GM19324 (cell line): ENCODE measurements around the gene MSH3.
"Not testable (repeated sequence)": the region's sequence is repeated elsewhere in the genome, so short reads cannot be mapped to it uniquely, and the experiment has no call there.

Experiments used
- ATAC-seq: cut with Tn5 transposase; IDR thresholded peaks from one replicate; pipeline ENCODE4 v1.9.1; 2021; ENCODE audit warnings: mild to moderate bottlenecking, moderate library complexity; ENCODE audit not compliant: unreplicated experiment, low FRiP score

The MSH3 gene

DNA sequence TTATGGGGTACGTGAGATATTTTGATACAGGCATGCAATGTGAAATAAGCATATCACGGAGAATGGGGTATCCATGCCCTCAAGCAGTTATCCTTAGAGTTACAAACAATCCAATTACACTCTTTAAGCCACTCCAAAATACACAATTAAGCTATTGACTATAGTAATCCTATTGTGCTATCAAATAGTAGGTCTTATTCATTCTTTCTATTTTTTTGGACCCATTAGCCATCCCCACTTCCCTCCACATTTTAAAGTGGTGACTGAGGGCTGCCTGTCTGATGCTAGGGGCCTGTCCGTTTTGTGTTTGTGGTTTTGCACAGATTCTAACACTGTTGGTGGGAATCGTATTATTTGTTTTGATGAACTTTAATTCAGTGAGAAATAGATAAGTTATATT lies 130.0 kb downstream of the MSH3 start:
- no peak for ATAC-seq

DNA sequence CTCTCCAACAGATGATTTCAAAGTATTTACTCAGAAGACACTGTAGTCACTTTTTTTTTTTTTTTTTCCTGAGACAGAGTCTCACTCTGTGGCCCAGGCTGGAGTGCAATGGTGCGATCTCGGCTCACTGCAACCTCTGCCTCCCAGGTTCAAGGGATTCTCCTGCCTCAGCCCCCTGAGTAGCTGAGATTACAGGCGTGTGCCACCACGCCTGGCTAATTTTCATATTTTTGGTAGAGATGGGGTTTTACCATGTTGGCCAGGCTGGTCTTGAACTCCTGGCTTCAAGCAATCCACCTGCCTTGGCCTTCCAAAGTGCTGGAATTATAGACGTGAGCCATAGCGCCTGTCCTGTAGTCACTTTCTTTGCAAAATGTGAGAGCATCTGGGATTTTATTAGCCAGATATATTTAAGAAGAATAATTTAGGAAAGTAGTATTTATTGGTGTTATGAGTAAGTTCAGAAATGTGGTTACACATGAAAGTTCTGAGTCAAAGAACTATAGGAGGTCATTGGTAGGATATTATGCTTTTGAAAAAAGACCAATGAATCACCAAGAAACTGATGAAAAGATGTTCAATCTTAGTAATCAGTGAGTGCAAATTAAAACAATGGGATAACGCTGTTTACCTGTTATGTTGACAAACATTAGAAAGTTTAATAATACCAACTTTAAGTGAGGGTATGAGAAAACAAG lies 135.0 kb downstream of the MSH3 start:
- ATAC-seq, result not testable (repeated sequence)

DNA sequence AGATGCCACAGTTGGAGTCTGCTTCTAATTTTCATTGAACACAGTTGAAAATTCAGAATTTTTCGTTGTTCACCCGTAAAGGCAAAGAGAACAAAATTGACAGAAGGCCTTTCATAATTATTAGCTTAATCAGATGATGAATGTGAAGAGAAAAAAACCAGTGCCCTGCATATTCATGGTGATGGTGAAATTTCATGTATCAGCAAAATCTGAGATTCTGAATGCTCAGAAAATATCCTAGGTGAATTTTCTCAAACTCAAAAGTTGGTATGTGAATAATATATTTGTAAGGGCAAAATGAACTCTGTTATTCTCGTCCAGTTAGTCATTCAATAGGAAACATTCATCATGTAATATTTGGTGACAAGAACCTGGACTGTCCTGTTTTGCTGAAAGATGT lies 136.2 kb downstream of the MSH3 start:
- no peak for ATAC-seq

DNA sequence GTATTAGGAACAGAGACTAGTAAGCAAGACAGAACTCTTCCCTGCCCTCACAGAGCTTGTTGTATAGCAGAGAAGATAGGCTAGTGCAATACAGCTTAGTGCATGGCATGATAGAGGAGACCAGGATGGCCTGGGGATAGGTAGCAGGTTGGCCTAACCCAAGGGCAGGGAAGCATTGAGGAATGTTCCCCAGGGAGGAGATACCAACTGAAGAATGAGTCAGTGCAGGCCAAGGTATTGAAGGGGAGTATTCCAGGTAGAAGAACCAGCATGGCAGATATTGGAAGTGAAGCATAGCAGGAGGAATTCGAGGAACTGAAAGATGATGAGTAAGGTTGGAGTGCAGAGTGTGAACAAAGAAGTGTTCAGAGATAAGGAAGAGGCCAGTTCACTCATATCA lies 138.9 kb downstream of the MSH3 start:
- no peak for ATAC-seq

DNA sequence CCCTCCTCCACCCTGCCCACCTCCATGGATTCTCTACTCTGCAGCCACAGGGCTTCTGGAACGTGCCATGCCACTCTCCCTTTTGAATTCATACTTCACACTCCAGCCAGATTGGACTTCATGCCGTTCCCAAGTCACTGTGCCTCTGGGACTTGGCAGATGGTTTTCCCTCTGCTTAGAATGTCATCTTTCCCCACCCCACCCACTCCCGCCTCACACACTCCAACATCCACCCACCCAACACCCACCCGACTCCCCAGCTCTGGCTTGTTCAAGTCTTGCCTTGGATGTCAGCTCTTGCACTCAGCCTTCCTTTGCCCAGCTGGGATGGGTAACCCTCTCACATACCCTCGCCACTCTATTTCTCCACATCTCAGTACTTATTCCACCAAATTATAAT lies 142.4 kb downstream of the MSH3 start:
- ATAC-seq, result no peak

DNA sequence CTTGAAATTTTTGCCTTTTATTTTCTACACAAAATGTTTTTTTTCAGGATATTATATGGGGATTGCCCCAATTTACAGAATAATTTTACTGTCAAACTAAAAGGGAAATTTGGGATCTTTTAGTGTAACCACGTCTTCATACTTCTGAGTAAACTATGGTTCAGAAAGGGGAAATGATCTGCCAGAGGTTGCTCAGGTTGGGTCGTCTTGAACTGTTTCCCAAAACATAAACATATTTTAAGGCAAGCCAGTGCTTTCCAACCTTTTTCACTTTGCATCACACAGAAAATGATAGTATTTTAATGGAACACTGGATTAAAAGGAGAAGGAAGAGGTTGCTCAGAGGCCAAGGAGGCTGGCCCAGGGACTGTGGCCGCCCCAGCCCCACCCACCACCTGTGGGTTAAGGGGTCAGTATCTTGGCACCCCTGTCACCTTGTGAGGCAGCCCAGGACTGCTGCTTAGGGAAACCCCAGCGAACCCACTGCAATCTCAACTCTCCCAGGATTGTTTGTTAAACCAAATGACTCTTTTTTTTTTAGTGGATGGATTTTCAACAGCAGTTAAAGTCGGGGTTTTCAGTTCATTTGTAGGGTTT lies 143.1 kb downstream of the MSH3 start:
- no peak for ATAC-seq

DNA sequence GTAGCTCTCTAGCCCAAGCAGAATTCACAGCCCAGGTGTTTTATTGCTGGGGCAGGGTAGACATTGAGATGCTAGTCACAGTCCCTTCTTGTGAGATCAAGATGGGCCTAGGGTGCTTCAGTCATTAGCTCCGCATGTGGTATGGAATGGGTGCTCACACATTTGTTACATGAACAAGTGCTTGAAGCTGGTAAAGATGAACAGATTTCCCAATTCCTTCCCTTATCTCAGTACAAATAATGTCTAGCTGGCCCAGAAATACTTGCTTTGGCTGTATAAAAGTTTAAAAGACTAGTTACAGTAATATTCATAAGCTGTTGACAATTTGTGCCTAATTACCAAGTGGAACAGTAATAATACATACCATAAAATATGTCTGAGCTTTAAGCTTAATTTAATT lies 143.7 kb downstream of the MSH3 start:
- no peak for ATAC-seq

DNA sequence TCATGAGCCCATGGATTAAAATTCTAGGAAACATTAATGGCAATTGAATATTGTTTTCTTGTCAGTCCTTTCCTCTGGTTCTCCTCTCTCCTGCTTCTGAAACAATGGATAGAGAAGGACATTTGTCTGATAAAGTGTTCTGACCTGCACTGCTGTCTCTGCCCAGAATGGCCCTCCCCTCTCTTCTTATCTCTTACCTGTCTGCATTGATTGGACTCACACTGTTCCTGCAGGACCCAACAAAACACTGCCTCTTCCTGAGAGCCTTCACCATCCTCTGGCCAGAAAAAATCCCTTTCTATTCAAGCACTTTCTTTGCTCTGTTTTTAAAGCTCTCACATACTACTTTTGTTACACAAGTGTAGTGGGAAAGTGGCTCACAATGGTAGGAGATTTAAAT lies 144.2 kb downstream of the MSH3 start:
- ATAC-seq, result no peak

DNA sequence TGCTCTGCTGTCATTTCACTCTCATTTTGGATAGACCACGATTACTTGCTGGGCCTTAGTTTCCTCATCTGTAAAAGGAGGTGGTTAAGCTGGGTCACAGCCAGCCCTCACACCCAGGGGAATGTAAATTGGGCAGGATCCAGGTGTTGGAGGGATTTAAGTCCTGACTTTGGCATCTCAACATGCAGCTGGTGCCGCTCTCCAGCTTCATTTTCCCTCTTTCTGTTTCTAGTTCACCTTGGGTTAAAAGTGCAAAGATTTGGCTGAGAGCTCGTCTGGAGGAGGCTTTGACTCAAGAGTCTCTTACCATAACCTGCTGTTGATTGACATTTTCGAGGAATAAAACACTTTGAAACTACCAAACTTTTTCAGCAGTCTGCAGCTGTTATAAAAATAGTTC lies 144.6 kb downstream of the MSH3 start:
- ATAC-seq, result no peak

DNA sequence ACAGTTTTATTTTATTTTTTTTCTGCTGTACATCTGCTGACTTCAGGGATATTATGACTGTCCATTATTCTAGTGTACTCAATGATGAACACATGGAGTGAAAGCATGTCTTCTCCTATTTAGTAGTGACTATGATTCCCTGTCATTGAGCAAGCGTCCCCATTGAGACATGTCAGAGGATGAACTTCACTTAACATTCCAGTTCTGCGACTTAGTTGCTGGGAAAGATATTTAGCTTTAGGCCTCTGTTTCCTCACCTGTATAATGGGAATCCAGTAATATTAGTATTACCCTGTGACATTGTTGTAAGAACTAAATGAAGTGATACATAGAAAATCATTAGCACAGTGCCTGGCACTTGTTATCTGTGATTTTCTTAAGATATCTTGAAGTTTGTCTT lies 145.1 kb downstream of the MSH3 start:
- no peak for ATAC-seq

DNA sequence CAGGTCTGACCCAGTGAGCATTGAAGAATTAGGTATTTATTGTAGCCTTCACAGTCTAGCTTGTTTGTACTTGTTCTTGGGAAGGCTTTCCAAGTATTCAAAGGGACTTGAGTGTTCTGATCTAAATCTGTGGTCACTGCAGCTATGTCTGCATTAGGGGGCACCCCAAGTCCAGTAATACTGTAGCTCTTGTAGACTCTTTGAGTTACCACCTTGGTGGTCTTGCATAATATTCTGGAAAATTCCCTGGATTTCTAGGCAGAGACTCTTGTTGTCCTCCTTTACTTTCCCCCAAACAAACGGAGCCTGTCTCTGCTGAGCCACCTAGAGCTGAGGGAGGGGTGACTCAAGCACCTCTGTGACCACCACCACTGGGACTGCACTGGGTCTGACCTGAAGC lies 149.9 kb downstream of the MSH3 start:
- ATAC-seq, result no peak

DNA sequence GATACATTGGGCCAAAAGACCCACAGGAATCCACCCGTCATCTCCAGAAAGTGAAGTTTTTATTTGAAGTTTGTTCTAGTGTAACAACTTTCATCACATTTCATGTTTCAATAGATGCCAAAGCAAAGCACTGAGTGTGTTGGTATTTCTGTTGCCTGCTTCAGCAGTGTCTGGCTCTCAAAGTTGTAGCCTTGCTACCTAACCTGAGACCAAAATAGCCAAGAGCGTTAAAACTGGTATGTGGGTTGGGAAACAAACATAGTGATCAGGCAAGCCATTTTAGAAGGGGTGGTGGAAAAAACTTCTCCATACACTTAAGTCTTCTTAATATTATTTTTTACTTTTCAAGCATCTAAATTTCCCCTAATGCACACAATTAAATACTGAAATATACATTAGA lies 150.6 kb downstream of the MSH3 start:
- no peak for ATAC-seq

DNA sequence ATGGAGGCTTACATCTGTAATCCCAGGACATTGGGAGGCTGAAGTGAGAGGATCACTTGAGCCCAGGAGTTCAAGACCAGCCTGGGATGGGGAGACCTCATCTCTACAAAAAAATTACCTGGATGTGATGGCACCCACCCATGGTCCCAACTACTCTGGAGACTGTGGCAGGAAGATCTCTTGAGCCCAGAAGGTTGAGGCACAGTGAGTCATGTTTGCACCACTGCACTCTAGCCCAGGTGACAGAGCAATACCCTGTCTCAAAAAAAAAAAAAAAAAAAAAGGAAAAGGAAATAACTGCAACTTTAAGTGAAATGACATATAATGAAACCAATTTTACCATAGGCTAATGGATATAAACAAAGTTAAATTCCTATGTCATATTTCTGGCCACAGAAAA lies 152.5 kb downstream of the MSH3 start:
- ATAC-seq, result no peak

DNA sequence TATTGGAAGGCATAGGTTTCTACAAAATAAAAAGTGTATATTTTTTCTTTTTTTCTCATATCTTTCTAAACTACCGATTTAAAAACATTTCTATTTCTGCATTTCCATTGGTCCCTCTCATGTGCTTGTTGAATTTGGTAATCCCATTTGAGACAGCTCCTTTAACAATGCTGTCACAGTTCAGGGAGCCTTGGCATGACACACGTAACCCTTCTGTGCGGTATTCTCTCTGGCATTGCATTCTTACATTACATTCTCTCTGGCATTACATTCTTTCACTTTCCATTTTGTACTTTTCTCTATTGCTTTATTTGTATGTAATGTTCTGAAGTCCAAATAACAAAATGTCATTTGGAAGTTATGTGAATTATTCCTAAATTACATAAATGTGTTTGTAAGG lies 155.0 kb downstream of the MSH3 start:
- no peak for ATAC-seq

DNA sequence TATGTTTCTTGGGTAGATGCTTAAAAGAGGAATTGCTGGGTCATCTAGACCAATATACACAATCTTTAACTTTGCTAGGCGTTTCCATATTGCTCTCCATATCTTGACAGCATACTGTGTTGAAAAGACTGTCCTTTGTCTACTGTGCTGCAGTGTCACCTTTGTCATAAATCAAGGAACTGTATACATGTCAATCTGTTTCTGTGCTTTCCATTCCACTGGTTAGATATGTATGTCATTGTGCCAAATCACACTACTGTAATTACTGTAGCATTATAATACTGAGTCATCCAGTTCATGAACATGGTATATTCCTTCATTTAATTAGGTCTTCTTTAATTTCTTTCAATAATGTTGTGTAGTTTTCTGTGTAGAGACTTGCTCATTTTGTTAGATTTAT lies 156.0 kb downstream of the MSH3 start:
- no peak for ATAC-seq

DNA sequence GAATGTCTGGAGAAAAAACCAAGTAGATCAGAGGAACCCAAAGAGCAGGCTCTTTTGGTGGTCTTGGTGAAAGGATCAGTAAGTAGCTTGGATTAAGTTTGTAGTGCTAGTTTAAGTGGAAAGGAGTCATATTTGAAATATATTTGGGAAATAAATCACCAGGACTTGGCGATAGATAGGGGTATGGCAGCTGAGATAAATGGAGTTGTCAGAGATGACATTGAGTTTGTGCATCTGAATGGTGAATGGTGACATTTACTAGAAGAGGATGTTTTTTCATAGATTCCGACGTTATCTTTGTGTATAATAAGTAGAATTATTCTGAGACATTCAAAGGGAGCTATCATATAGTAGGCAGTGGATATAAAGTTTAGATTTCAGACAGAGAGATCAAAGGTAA lies 162.1 kb downstream of the MSH3 start:
- no peak for ATAC-seq

DNA sequence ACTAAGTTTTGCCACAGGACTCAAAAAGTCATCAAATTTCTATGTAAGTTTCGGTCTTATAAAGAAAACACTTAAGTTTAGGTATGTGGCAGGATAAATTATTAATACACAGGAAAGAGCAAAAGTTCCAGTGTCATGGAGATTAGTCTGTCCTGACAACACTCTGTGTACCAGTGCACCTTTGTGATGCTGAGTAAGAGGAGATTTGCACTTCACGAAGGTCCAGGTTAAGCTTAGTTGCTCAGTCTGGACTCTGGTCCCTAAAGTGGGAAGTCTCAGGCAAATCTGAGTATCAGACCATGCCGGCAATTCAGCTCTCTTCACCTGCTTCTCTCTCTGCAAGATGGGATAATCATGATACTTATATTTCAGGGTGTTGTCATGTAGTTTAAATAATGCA lies 166.2 kb downstream of the MSH3 start:
- ATAC-seq, result no peak

DNA sequence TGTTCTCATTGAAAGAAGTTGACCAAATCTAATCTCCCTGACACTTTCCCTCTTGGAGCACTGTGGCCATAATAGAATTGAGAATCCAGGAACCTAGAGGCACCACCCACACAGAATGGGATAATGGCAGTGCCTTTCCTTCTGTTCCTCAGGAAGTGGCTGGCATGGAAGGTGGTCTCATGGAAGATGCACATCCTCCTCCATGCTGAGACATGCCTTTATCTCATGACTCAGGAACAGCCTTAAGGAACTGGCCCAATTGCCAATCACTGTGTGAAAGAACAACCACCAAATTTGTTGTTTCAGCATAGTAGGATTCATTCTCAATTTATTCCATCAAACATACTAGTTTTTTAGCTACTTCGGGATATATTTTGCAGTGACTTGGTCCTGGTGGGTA lies 168.2 kb downstream of the MSH3 start:
- no peak for ATAC-seq

DNA sequence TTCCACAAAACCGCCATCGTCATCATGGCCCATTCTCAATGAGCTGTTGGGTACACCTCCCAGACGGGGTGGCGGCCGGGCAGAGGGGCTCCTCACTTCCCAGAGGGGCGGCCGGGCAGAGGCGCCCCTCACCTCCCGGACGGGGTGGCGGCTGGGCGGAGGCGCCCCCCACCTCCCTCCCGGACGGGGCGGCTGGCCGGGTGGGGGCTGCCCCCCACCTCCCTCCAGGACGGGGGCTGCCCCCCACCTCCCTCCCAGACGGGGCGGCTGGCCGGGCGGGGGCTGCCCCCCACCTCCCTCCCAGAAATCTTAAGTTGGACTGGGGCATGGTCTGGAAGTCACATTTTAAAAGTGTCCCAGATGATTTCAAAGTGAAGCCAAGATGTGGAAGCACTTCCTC lies 169.7 kb downstream of the MSH3 start:
- ATAC-seq, result not testable (repeated sequence)

DNA sequence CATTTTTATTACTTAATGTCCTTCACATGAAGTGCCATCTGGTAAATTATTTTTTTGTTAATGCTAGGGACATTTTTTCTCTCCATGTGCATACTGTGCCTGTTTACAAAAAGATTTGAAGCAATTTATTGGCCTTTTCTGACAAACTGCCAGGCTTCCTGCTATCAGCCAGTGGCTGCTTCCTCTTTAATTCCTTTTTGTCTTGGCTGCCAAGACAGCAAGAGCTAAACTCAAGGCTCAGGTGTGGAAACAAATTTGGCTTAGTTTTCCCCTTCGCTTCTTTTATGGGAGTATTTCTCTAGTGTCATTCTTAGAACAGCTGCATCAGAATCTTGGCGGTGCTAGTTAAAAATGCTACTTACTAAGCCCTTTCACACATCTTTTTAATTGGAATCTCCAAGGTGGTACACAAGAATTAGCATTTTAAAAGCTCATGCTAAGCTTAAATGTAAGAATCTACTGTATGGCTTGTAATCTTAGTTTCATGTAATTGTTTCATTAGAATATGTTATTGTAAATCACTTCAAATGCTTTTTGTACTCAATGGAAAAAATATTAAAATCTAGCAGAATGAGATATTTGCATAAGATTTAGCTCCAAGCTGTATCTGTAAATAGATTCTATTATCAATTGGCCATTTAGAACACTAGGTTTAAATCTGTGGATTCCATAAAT lies 171.5 kb downstream of the MSH3 start:
- no peak for ATAC-seq

DNA sequence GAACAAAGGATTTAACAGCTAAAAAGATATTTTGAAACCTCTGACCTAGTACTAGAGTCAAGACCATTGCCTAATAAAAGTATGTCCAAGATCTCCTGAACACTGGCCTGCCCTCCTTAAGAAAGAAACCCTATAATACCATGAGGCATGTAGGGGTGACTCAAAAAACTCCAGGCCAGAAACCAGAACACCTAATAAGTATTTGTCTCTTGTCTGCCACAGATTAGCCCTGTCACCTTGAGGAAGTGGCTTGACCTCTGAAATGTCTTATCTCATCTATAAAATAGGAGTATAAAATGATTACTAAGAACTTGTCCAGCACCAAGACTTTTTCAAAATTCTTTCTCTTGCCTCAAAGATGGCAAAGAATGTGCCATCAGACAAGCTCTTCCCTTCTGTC lies 180.3 kb downstream of the MSH3 start:
- no peak for ATAC-seq

DNA sequence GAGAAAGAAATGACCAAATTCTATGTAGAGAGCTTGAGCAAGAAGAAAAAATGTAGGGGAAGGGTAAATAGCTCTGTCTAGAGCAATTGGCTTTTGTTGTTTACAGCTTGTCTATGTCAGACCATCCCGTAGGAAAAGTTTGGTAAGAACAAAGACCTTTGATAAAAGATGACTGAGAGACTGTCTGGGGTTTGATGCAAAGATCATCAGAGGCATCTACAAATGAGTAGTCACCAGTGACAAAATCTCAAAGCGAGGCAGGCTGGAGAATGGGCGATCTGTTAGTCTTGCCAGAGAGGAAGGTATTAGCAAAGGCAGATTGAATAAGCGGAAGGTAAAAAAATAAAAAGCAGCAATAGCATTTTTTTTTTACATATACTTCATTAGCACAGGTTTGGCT lies 180.7 kb downstream of the MSH3 start:
- no peak for ATAC-seq
